ENCODE results near the gene KIAA1217.

- TF ChIP-seq, protein P1, sequence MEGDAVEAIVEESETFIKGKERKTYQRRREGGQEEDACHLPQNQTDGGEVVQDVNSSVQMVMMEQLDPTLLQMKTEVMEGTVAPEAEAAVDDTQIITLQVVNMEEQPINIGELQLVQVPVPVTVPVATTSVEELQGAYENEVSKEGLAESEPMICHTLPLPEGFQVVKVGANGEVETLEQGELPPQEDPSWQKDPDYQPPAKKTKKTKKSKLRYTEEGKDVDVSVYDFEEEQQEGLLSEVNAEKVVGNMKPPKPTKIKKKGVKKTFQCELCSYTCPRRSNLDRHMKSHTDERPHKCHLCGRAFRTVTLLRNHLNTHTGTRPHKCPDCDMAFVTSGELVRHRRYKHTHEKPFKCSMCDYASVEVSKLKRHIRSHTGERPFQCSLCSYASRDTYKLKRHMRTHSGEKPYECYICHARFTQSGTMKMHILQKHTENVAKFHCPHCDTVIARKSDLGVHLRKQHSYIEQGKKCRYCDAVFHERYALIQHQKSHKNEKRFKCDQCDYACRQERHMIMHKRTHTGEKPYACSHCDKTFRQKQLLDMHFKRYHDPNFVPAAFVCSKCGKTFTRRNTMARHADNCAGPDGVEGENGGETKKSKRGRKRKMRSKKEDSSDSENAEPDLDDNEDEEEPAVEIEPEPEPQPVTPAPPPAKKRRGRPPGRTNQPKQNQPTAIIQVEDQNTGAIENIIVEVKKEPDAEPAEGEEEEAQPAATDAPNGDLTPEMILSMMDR (conservative IDR thresholded peaks at IDR 0.05; ENCODE audit: low read length) = no peak
- no peak for TF ChIP-seq EZH2phosphoT487 (IDR thresholded peaks at IDR 0.05; ENCODE audit: borderline replicate concordance)
Observed at GRCh38 chr10:24494777-24495176, 285.8 kb downstream of the KIAA1217 start.
